CD14-positive monocyte (primary cell): ENCODE results near the gene SYTL3. TPM values are rescaled to one million over a fixed set of nuclear protein-coding genes. Genes with fewer than 3 reads are reported as not detected.
A peak's percentile ranks its signal among the peaks of the same experiment; 100 is the strongest.

ENCODE experiments used
- DNase-seq, 3 donors: peaks; one replicate each; pipeline ENCODE4 v3.0.0-alpha.2; 2011 to 2022
- H2AFZ ChIP-seq: 2 replicates; pipeline ENCODE4 v1.6.0; 2012; ENCODE audit warnings: mild to moderate bottlenecking, low read depth, low read length, inconsistent platforms; ENCODE audit not compliant: insufficient read depth, poor library complexity, severe bottlenecking
- H3K27ac ChIP-seq, 2 donors: 1 replicate in 1 of 2; 2 replicates in 1 of 2; pipeline ENCODE4 v1.5.1; 2012 to 2013; ENCODE audit warnings: low read length in 2 of 2, control low read depth in 1 of 2, inconsistent platforms in 1 of 2, low read depth in 1 of 2, mild to moderate bottlenecking in 1 of 2
- H3K27me3 ChIP-seq, 2 donors: one replicate each; pipeline versions ENCODE4 v1.6.0 to v1.6.1; 2011 to 2013; ENCODE audit warnings: low read length in 2 of 2; ENCODE audit not compliant: control insufficient read depth in 2 of 2, insufficient read depth in 2 of 2
- H3K36me3 ChIP-seq, 2 donors: replicated peaks in 1 of 2; 1 replicate in 1 of 2; 2 replicates in 1 of 2; pipeline versions ENCODE4 v1.5.1 to v1.6.1; 2012 to 2013; ENCODE audit warnings: low read length in 2 of 2, control low read depth in 1 of 2, inconsistent platforms in 1 of 2, mild to moderate bottlenecking in 1 of 2; ENCODE audit not compliant: insufficient read depth in 2 of 2, control insufficient read depth in 1 of 2
- H3K4me1 ChIP-seq, 2 donors: 1 replicate in 1 of 2; 2 replicates in 1 of 2; pipeline versions ENCODE4 v1.5.1 to v1.6.1; 2012 to 2013; ENCODE audit warnings: low read length in 2 of 2, control low read depth in 1 of 2, inconsistent platforms in 1 of 2, mild to moderate bottlenecking in 1 of 2, moderate library complexity in 1 of 2; ENCODE audit not compliant: insufficient read depth in 2 of 2, control insufficient read depth in 1 of 2
- H3K4me2 ChIP-seq: replicated peaks from 2 replicates; pipeline ENCODE3; 2012; ENCODE audit warnings: low read length, moderate library complexity, mild to moderate bottlenecking; ENCODE audit not compliant: poor library complexity, severe bottlenecking; ENCODE audit errors: extremely low read depth
- H3K4me3 ChIP-seq, 3 experiments: fragments of 200-600 bp in 1 of 3; sonication (generic) in 1 of 3; replicated peaks in 1 of 3; 1 replicate in 2 of 3; 2 replicates in 1 of 3; pipeline ENCODE4 v1.5.1; 2011 to 2013; ENCODE audit warnings: low read length in 3 of 3, mild to moderate bottlenecking in 3 of 3, control low read depth in 2 of 3, low read depth in 2 of 3, inconsistent platforms in 1 of 3, moderate library complexity in 1 of 3
- H3K79me2 ChIP-seq: 2 replicates; pipeline ENCODE4 v1.6.0; 2012; ENCODE audit warnings: mild to moderate bottlenecking, control low read depth, inconsistent platforms, low read length, moderate library complexity; ENCODE audit not compliant: insufficient read depth
- H3K9ac ChIP-seq: 2 replicates; pipeline ENCODE4 v1.6.0; 2017; ENCODE audit warnings: low read length, mild to moderate bottlenecking; ENCODE audit not compliant: insufficient read depth, poor library complexity, severe bottlenecking
- H3K9me3 ChIP-seq, 2 donors: replicated peaks in 1 of 2; 1 replicate in 1 of 2; 2 replicates in 1 of 2; pipeline versions ENCODE4 v1.5.1 to v1.6.1; 2012 to 2013; ENCODE audit warnings: low read length in 2 of 2, control low read depth in 1 of 2; ENCODE audit not compliant: control insufficient read depth in 1 of 2, insufficient read depth in 1 of 2
- H4K20me1 ChIP-seq: 2 replicates; pipeline ENCODE4 v1.6.0; 2012; ENCODE audit warnings: mild to moderate bottlenecking, low read length, control low read depth, moderate library complexity; ENCODE audit not compliant: insufficient read depth
- H3K27ac Mint-ChIP-seq, 7 donors: one replicate each; pipeline ENCODE4 v1.8.0; 2020; ENCODE audit warnings: mild to moderate bottlenecking in 7 of 7, mixed read lengths in 7 of 7, moderate library complexity in 6 of 7, inconsistent platforms in 2 of 7
- H3K27me3 Mint-ChIP-seq, 3 donors: one replicate each; pipeline ENCODE4 v1.8.0; 2021 to 2022; ENCODE audit warnings: low read depth in 3 of 3, mild to moderate bottlenecking in 3 of 3, mixed read lengths in 3 of 3, moderate library complexity in 3 of 3, inconsistent platforms in 1 of 3
- H3K36me3 Mint-ChIP-seq, 2 donors: one replicate each; pipeline ENCODE4 v1.8.0; 2020; ENCODE audit warnings: mixed read lengths in 2 of 2, inconsistent platforms in 1 of 2, mild to moderate bottlenecking in 1 of 2
- H3K4me1 Mint-ChIP-seq: one replicate; pipeline ENCODE4 v1.8.0; 2020; ENCODE audit warnings: mild to moderate bottlenecking, mixed read lengths
- H3K4me3 Mint-ChIP-seq, 2 donors: one replicate each; pipeline ENCODE4 v1.8.0; 2020; ENCODE audit warnings: mild to moderate bottlenecking in 2 of 2, mixed read lengths in 2 of 2, moderate library complexity in 1 of 2
- H3K9me3 Mint-ChIP-seq, 7 donors: one replicate each; pipeline ENCODE4 v1.8.0; 2020 to 2022; ENCODE audit warnings: mixed read lengths in 7 of 7, mild to moderate bottlenecking in 6 of 7, moderate library complexity in 6 of 7, inconsistent platforms in 2 of 7
- WGBS: methylation state at CpG from one replicate; pipeline ENCODE4 v1.1.5; 2013; ENCODE audit warnings: missing lambda C conversion rate; ENCODE audit not compliant: insufficient coverage; 5-methylcytosine and 5-hydroxymethylcytosine counted together
- intact Hi-C, 2 donors: fragments of 100-400 bp; cut with micrococcal nuclease; formaldehyde crosslinking; loops; one replicate each; pipeline versions ENCODE4 v1.15.0 to v1.15.1; 2023
- polyA plus RNA-seq, 3 donors: library from polyadenylated mRNA; depleted of rRNA in 1 of 3; unstranded in 2 of 3; stranded (reverse) in 1 of 3; fragments of 300-500 nt in 2 of 3; fragments of >200 nt in 1 of 3; fragmentation: Illumina TruSeq in 2 of 3; gene quantifications; 1 replicate in 2 of 3; 2 replicates in 1 of 3; pipeline ENCODE4 v1.2.3, GENCODE V29; 2012 to 2021
- TF ChIP-seq, protein P1 (sequence below): fragments of 200-600 bp; IDR thresholded peaks from one replicate; pipeline ENCODE4 v1.8.0; 2022; ENCODE audit warnings: antibody characterized with exemption, mild to moderate bottlenecking

Gene SYTL3
- polyA plus RNA-seq, 3 donors = 14.6 to 18.7 (median 14.8) TPM

DNA sequence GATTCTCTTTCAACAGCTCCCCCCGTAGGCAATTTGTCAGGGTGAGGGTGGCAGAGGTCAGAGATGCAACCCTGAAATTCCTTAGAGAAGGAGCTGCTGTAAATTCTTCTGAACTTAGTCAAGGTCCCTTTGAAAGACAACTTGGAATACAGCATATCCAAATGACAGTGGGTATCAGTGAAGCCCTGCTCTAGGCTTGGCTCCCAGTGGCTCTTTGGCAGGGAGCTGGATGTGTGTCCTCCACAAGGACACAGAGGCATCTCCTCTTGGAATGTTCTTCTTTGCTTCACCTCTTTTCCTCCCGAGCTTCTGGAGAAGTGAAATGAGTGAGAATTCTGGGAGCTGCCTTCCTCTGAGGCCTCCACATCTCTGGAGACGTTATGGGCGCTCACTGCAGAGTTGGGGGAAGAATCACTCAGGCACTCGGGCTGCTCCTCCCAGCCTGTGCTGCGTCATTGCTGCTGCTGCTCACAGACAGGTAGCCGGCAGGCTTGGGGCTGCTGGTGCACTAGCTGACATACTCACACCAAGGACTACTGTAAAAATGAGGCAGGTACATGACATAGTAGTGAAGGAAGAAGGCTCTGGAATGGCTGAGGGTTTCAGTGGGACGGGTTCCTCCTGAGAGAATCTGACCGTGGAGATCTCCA is 39.4 kb upstream of the SYTL3 start:
- intact Hi-C loops = no loop called here

DNA sequence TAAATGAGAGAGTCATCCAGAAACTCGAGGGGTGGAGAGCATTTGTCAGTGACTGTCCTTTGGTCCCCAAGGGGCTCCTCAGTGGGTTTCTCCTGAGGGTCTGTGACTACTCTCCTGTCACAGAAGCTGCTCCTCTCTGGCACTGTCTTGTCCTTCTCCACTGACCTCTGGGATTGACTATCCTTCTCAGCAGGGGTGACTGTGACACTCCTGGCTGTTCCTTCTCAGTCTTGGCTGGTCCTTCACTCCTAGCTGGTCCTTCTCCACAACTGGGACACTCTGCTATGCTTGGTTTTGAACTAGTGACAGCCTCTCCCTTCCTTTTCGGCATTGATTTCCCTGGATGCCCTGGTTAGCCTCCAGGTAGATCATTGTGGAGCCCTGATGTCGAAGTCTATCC is 38.8 kb upstream of the SYTL3 start:
- Histone ChIP-seq H3K79me2 (no peaks in the 10 kb centered on the region), H4K20me1 (no peaks in the 10 kb centered on the region), H2AFZ (no peak overlapping the region), H3K9me3 (no peaks in the 10 kb centered on the region), H3K4me3 (no peak overlapping the region), H3K36me3 (peaks cover 59 to 81% of the 10 kb centered on the region in 2 donors), H3K27ac (no peak overlapping the region), H3K27me3 (no peaks in the 10 kb centered on the region), H3K4me2 (no peak overlapping the region), H3K9ac (no peak overlapping the region), H3K4me1 (no peaks in the 10 kb centered on the region)
- peaks cover 69 to 87% of the 10 kb centered on the region in 2 donors for H3K36me3 Mint-ChIP-seq
- peak overlapping the region in 1 of 7 donors; percentile 23 for H3K27ac Mint-ChIP-seq
- DNase-seq = no peak
- H3K27me3 Mint-ChIP-seq = no peaks in the 10 kb centered on the region
- H3K4me3 Mint-ChIP-seq = no peak overlapping the region
- intact Hi-C loops = no loop called here
- TF ChIP-seq, protein P1, sequence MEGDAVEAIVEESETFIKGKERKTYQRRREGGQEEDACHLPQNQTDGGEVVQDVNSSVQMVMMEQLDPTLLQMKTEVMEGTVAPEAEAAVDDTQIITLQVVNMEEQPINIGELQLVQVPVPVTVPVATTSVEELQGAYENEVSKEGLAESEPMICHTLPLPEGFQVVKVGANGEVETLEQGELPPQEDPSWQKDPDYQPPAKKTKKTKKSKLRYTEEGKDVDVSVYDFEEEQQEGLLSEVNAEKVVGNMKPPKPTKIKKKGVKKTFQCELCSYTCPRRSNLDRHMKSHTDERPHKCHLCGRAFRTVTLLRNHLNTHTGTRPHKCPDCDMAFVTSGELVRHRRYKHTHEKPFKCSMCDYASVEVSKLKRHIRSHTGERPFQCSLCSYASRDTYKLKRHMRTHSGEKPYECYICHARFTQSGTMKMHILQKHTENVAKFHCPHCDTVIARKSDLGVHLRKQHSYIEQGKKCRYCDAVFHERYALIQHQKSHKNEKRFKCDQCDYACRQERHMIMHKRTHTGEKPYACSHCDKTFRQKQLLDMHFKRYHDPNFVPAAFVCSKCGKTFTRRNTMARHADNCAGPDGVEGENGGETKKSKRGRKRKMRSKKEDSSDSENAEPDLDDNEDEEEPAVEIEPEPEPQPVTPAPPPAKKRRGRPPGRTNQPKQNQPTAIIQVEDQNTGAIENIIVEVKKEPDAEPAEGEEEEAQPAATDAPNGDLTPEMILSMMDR = no peak
- H3K9me3 Mint-ChIP-seq = peaks cover 0 to 10% (median 3%) of the 10 kb centered on the region in 7 donors
- H3K4me1 Mint-ChIP-seq = no peaks in the 10 kb centered on the region
- WGBS = 100% methylated on average over 3 of the region's 3 CpGs

More for the DNA sequence above, 39.4 kb upstream of the SYTL3 start:
- Histone ChIP-seq H2AFZ (no peak overlapping the region), H3K9me3 (no peaks in the 10 kb centered on the region), H3K4me1 (no peaks in the 10 kb centered on the region), H3K27ac (no peak overlapping the region), H4K20me1 (no peaks in the 10 kb centered on the region), H3K4me3 (no peak overlapping the region), H3K36me3 (peaks cover 64 to 87% of the 10 kb centered on the region in 2 donors), H3K27me3 (no peaks in the 10 kb centered on the region), H3K9ac (no peak overlapping the region), H3K4me2 (no peak overlapping the region), H3K79me2 (no peaks in the 10 kb centered on the region)
- TF ChIP-seq, protein P1 = no peak
- Mint-ChIP-seq H3K4me1 (no peaks in the 10 kb centered on the region), H3K9me3 (peaks cover 0 to 10% (median 3%) of the 10 kb centered on the region in 7 donors), H3K27ac (peak overlapping the region in 2 of 7 donors; percentile 11 to 37), H3K36me3 (peaks cover 71 to 87% of the 10 kb centered on the region in 2 donors), H3K27me3 (no peaks in the 10 kb centered on the region), H3K4me3 (no peak overlapping the region)
- WGBS = 60% methylated on average over 3 of the region's 9 CpGs
- DNase-seq = no peak
